AG09319 (cell line): ENCODE measurements around the gene ZBTB7C.

Source experiments
- DNase-seq: peaks from one replicate; pipeline ENCODE4 v3.0.0-alpha.2; 2010; ENCODE audit warnings: low read depth; ENCODE audit errors: extremely low read depth
- CTCF ChIP-seq: IDR thresholded peaks from 2 replicates; pipeline ENCODE4 v1.5.1; 2011; ENCODE audit warnings: low read depth, mild to moderate bottlenecking, inconsistent platforms, low read length, moderate library complexity

The ZBTB7C gene

GRCh38 chr18:48208432-48209140, 200.6 kb downstream of the ZBTB7C start:
- DNase-seq: no peak
- TF ChIP-seq CTCF: no peak

- DNase-seq: no peak
- no peak for TF ChIP-seq CTCF
These were observed 201.4 kb downstream of the ZBTB7C start for GRCh38 chr18:48207733-48208132.

- TF ChIP-seq CTCF: no peak
- no peak for DNase-seq
These were observed 202.3 kb downstream of the ZBTB7C start for GRCh38 chr18:48206887-48207286.

GRCh38 chr18:48203961-48204666, 205.1 kb downstream of the ZBTB7C start:
- no peak for DNase-seq
- no peak for TF ChIP-seq CTCF

- TF ChIP-seq CTCF: no peak
- DNase-seq: no peak
These were observed 205.8 kb downstream of the ZBTB7C start for GRCh38 chr18:48203288-48203945.

GRCh38 chr18:48202350-48203260, 206.6 kb downstream of the ZBTB7C start:
- DNase-seq: no peak
- no peak for TF ChIP-seq CTCF
